Naive thymus-derived CD8-positive, alpha-beta T cell (primary cell): Measurements from ENCODE around the gene ETNPPL. TPM values are rescaled to one million over a fixed set of nuclear protein-coding genes. Genes with fewer than 3 reads are reported as not detected.

ENCODE experiments used
- polyA plus RNA-seq, 3 donors: library from polyadenylated mRNA; unstranded; fragments of 300-500 nt; fragmentation: Illumina TruSeq; gene quantifications; one replicate each; pipeline ENCODE4 v1.2.3, GENCODE V29; 2021
- total RNA-seq, 8 experiments: library from RNA in 2 of 8; stranded (reverse) in 2 of 8; gene quantifications; one replicate each; pipeline ENCODE4 v1.2.3 and lab custom pipeline; 2021 to 2026

Gene ETNPPL
- total and polyA plus RNA-seq, 5 experiments from 2014 or later, result not detected

Other genes starting within 250 kb of the ETNPPL start
- 1,000 to 10,000 TPM; 3,039 to 3,108 TPM for gene RPL34, start 142.5 kb downstream of the ETNPPL start, total RNA-seq
- 1,000 to 10,000 TPM; 5,254 to 5,901 (median 5,840) TPM for gene RPL34, start 142.5 kb downstream of the ETNPPL start, polyA plus RNA-seq
- 10 to 100 TPM; 48.2 to 49.6 TPM for gene OSTC, start 112.5 kb downstream of the ETNPPL start, total RNA-seq
- 100 to 1,000 TPM; 102 to 125 (median 110) TPM for gene OSTC, start 112.5 kb downstream of the ETNPPL start, polyA plus RNA-seq